ENCODE results near the gene WLS. TPM values are rescaled to one million over a fixed set of nuclear protein-coding genes. Genes with fewer than 3 reads are reported as not detected.

Gene WLS
- total and polyA plus RNA-seq, 2 experiments from 2014 or later, result 0.87 to 1.2 TPM

DNA sequence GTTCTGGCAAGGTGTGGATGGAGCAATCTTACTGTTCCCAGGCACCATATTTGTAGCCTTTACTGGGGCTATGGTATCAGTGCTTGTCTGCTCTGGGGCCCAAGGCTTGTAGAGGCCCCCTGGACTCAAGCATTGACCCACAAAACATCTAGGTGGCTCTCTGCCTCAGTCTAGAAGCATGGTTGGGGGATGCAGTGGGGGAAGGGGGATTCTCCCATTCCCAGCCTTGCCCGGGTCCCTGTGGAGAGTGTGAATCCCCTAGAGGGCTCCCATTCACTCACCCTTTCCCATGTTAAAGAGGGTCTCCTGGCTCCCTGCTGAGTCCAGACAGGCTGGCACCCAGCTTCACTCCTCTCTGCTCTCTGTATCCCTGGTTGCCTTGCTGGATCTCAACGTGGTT lies 153.7 kb downstream of the WLS start:
- H3K4me2 ChIP-seq, result no peak overlapping the region
- H3K9me2 ChIP-seq (ENCODE audit: insufficient read depth), result peaks cover 8% of the 10 kb centered on the region; the same call in 1 of the 2 replicates
- H2AFZ ChIP-seq, result no peak overlapping the region; the same call in 1 of the 2 replicates
- H3K4me1 ChIP-seq (ENCODE audit: insufficient read depth), result no peaks in the 10 kb centered on the region
- no peaks in the 10 kb centered on the region for H3K79me2 ChIP-seq (replicated peaks; ENCODE audit: insufficient read depth)
- no peak overlapping the region for H3K27ac ChIP-seq (ENCODE audit: low read depth)
- H3K27me3 ChIP-seq (ENCODE audit: insufficient read depth), result no peaks in the 10 kb centered on the region
- TF ChIP-seq EZH2 (IDR thresholded peaks at IDR 0.05; ENCODE audit: low read depth, unreplicated experiment) (no peak), ZNF331 (CRISPR knock-in tag; IDR thresholded peaks at IDR 0.05; ENCODE audit: low read depth) (no peak), ZNF114 (CRISPR knock-in tag; IDR thresholded peaks at IDR 0.05) (no peak), POLR2AphosphoS5 (IDR thresholded peaks at IDR 0.05; ENCODE audit: low read depth) (no peak), EZH2phosphoT487 (IDR thresholded peaks at IDR 0.05; ENCODE audit: unreplicated experiment) (no peak), CREB1 (CRISPR knock-in tag; IDR thresholded peaks at IDR 0.05; ENCODE audit: low read depth) (no peak), JUNB (IDR thresholded peaks at IDR 0.05; ENCODE audit: unreplicated experiment) (no peak), STAT1 (IDR thresholded peaks at IDR 0.05; ENCODE audit: unreplicated experiment) (no peak), NANOG (IDR thresholded peaks at IDR 0.05; ENCODE audit: borderline replicate concordance) (no peak)
- TF ChIP-seq, protein P1, sequence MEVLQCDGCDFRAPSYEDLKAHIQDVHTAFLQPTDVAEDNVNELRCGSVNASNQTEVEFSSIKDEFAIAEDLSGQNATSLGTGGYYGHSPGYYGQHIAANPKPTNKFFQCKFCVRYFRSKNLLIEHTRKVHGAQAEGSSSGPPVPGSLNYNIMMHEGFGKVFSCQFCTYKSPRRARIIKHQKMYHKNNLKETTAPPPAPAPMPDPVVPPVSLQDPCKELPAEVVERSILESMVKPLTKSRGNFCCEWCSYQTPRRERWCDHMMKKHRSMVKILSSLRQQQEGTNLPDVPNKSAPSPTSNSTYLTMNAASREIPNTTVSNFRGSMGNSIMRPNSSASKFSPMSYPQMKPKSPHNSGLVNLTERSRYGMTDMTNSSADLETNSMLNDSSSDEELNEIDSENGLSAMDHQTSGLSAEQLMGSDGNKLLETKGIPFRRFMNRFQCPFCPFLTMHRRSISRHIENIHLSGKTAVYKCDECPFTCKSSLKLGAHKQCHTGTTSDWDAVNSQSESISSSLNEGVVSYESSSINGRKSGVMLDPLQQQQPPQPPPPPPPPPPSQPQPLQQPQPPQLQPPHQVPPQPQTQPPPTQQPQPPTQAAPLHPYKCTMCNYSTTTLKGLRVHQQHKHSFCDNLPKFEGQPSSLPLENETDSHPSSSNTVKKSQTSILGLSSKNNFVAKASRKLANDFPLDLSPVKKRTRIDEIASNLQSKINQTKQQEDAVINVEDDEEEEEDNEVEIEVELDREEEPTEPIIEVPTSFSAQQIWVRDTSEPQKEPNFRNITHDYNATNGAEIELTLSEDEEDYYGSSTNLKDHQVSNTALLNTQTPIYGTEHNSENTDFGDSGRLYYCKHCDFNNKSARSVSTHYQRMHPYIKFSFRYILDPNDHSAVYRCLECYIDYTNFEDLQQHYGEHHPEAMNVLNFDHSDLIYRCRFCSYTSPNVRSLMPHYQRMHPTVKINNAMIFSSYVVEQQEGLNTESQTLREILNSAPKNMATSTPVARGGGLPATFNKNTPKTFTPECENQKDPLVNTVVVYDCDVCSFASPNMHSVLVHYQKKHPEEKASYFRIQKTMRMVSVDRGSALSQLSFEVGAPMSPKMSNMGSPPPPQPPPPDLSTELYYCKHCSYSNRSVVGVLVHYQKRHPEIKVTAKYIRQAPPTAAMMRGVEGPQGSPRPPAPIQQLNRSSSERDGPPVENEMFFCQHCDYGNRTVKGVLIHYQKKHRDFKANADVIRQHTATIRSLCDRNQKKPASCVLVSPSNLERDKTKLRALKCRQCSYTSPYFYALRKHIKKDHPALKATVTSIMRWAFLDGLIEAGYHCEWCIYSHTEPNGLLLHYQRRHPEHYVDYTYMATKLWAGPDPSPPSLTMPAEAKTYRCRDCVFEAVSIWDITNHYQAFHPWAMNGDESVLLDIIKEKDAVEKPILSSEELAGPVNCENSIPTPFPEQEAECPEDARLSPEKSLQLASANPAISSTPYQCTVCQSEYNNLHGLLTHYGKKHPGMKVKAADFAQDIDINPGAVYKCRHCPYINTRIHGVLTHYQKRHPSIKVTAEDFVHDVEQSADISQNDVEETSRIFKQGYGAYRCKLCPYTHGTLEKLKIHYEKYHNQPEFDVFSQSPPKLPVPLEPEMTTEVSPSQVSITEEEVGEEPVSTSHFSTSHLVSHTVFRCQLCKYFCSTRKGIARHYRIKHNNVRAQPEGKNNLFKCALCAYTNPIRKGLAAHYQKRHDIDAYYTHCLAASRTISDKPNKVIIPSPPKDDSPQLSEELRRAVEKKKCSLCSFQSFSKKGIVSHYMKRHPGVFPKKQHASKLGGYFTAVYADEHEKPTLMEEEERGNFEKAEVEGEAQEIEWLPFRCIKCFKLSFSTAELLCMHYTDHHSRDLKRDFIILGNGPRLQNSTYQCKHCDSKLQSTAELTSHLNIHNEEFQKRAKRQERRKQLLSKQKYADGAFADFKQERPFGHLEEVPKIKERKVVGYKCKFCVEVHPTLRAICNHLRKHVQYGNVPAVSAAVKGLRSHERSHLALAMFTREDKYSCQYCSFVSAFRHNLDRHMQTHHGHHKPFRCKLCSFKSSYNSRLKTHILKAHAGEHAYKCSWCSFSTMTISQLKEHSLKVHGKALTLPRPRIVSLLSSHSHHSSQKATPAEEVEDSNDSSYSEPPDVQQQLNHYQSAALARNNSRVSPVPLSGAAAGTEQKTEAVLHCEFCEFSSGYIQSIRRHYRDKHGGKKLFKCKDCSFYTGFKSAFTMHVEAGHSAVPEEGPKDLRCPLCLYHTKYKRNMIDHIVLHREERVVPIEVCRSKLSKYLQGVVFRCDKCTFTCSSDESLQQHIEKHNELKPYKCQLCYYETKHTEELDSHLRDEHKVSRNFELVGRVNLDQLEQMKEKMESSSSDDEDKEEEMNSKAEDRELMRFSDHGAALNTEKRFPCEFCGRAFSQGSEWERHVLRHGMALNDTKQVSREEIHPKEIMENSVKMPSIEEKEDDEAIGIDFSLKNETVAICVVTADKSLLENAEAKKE (CRISPR knock-in tag; IDR thresholded peaks at IDR 0.05), result no peak
- TF ChIP-seq, protein P2, sequence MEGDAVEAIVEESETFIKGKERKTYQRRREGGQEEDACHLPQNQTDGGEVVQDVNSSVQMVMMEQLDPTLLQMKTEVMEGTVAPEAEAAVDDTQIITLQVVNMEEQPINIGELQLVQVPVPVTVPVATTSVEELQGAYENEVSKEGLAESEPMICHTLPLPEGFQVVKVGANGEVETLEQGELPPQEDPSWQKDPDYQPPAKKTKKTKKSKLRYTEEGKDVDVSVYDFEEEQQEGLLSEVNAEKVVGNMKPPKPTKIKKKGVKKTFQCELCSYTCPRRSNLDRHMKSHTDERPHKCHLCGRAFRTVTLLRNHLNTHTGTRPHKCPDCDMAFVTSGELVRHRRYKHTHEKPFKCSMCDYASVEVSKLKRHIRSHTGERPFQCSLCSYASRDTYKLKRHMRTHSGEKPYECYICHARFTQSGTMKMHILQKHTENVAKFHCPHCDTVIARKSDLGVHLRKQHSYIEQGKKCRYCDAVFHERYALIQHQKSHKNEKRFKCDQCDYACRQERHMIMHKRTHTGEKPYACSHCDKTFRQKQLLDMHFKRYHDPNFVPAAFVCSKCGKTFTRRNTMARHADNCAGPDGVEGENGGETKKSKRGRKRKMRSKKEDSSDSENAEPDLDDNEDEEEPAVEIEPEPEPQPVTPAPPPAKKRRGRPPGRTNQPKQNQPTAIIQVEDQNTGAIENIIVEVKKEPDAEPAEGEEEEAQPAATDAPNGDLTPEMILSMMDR (conservative IDR thresholded peaks at IDR 0.05; ENCODE audit: low read depth in 2 of 2), result no peak
- TF ChIP-seq, protein P3, sequence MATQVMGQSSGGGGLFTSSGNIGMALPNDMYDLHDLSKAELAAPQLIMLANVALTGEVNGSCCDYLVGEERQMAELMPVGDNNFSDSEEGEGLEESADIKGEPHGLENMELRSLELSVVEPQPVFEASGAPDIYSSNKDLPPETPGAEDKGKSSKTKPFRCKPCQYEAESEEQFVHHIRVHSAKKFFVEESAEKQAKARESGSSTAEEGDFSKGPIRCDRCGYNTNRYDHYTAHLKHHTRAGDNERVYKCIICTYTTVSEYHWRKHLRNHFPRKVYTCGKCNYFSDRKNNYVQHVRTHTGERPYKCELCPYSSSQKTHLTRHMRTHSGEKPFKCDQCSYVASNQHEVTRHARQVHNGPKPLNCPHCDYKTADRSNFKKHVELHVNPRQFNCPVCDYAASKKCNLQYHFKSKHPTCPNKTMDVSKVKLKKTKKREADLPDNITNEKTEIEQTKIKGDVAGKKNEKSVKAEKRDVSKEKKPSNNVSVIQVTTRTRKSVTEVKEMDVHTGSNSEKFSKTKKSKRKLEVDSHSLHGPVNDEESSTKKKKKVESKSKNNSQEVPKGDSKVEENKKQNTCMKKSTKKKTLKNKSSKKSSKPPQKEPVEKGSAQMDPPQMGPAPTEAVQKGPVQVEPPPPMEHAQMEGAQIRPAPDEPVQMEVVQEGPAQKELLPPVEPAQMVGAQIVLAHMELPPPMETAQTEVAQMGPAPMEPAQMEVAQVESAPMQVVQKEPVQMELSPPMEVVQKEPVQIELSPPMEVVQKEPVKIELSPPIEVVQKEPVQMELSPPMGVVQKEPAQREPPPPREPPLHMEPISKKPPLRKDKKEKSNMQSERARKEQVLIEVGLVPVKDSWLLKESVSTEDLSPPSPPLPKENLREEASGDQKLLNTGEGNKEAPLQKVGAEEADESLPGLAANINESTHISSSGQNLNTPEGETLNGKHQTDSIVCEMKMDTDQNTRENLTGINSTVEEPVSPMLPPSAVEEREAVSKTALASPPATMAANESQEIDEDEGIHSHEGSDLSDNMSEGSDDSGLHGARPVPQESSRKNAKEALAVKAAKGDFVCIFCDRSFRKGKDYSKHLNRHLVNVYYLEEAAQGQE (IDR thresholded peaks at IDR 0.05; ENCODE audit: unreplicated experiment), result no peak
- TF ChIP-seq, protein P4, sequence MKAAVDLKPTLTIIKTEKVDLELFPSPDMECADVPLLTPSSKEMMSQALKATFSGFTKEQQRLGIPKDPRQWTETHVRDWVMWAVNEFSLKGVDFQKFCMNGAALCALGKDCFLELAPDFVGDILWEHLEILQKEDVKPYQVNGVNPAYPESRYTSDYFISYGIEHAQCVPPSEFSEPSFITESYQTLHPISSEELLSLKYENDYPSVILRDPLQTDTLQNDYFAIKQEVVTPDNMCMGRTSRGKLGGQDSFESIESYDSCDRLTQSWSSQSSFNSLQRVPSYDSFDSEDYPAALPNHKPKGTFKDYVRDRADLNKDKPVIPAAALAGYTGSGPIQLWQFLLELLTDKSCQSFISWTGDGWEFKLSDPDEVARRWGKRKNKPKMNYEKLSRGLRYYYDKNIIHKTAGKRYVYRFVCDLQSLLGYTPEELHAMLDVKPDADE (IDR thresholded peaks at IDR 0.05), result no peak
- no peaks in the 10 kb centered on the region for H3F3A ChIP-seq (replicated peaks; ENCODE audit: low read depth)
- ATAC-seq, result peak; percentile 34; the same call in 2 of the 3 replicates
- Mint-ChIP-seq H3K27ac (no peak overlapping the region), H3K9me3 (no peaks in the 10 kb centered on the region), H3K4me3 (no peak overlapping the region), H3K36me3 (ENCODE audit: low read depth) (no peaks in the 10 kb centered on the region; the same call in 2 of the 3 replicates), H3K4me1 (peaks cover 4% of the 10 kb centered on the region), H3K27me3 (ENCODE audit: insufficient read depth, low read depth, poor library complexity) (peaks cover 1% of the 10 kb centered on the region)
- no peaks in the 10 kb centered on the region for H3K36me3 ChIP-seq (ENCODE audit: insufficient read depth)
- H4K20me1 ChIP-seq (replicated peaks; ENCODE audit: insufficient read depth), result 0 out of 2 replicates have a peak, but pooled peaks cover 4% of the 10 kb centered on the region
- DNase-seq (ENCODE audit: low spot score), result no peak
- H3K4me3 ChIP-seq, result no peak overlapping the region
